GM12878 (cell line): ENCODE measurements around the gene RASSF10. TPM values are rescaled to one million over a fixed set of nuclear protein-coding genes. Genes with fewer than 3 reads are reported as not detected.

ENCODE experiments used
- ATAC-seq: fragments of 200-7000 bp; cut with Tn5 transposase; 3 replicates; pipeline ENCODE4 v1.9.1; 2020; ENCODE audit warnings: mild to moderate bottlenecking, moderate library complexity
- BruUV-seq: library from RNA; stranded (reverse); fragments of 400-500 nt; replicated peaks from 2 replicates; lab custom pipeline; 2021; lab: Mats Ljungman, UMichigan
- CTCF ChIA-PET: fragments of 300-600 bp; sonication (Branson Sonifier 250); formaldehyde crosslinking; extraction: SDS; loops from one replicate; lab custom pipeline; 2021; ENCODE audit warnings: inconsistent platforms; lab: Yijun Ruan, JAX
- POLR2A ChIA-PET: fragments of 350-600 bp; formaldehyde crosslinking; extraction: SDS; loops from one replicate; lab custom pipeline; 2021; ENCODE audit warnings: inconsistent platforms; lab: Charles Lee
- RAD21 ChIA-PET: fragments of 300-600 bp; sonication (Branson Sonifier 250); formaldehyde crosslinking; loops from one replicate; lab custom pipeline; 2023; ENCODE audit warnings: antibody characterized with exemption; ENCODE audit not compliant: unreplicated experiment; lab: Charles Lee
- SMC1A ChIA-PET: fragments of 300-600 bp; sonication (Branson Sonifier 250); formaldehyde crosslinking; loops from one replicate; lab custom pipeline; 2023; ENCODE audit not compliant: unreplicated experiment, uncharacterized antibody; lab: Charles Lee
- DNase-seq: peaks from one replicate; pipeline ENCODE4 v3.0.0-alpha.2; 2011; ENCODE audit warnings: low read depth, low spot score
- FAIRE-seq: peaks from 3 replicates; lab custom pipeline; 2011; peaks lifted over from hg19 to GRCh38; lab: Jason Lieb, UNC
- H2AFZ ChIP-seq: 2 replicates; pipeline ENCODE4 v1.6.0; 2011; ENCODE audit warnings: low read depth, low read length, control low read depth; ENCODE audit not compliant: control insufficient read depth
- H3K27ac ChIP-seq: 2 replicates; pipeline ENCODE4 v1.5.1; 2011; ENCODE audit warnings: control low read depth; ENCODE audit not compliant: control insufficient read depth, insufficient read depth
- H3K27me3 ChIP-seq, 2 experiments: replicated peaks in 1 of 2; 2 replicates each; pipeline versions ENCODE4 v1.6.0 to v1.6.1; 2011; ENCODE audit warnings: low read length in 1 of 2; ENCODE audit not compliant: control insufficient read depth in 2 of 2, insufficient read depth in 2 of 2
- H3K36me3 ChIP-seq, 2 experiments: 2 replicates each; pipeline ENCODE4 v1.5.1; 2011; ENCODE audit warnings: low read length in 1 of 2; ENCODE audit not compliant: control insufficient read depth in 2 of 2, insufficient read depth in 2 of 2
- H3K4me1 ChIP-seq: 2 replicates; pipeline ENCODE4 v1.6.1; 2011; ENCODE audit warnings: mild to moderate bottlenecking, low read length, moderate library complexity, mixed read lengths; ENCODE audit not compliant: control insufficient read depth, insufficient read depth
- H3K4me2 ChIP-seq: 2 replicates; pipeline ENCODE4 v1.6.0; 2011; ENCODE audit warnings: control low read depth; ENCODE audit not compliant: control insufficient read depth, insufficient read depth
- H3K4me3 ChIP-seq: fragments of 200-600 bp; sonication (generic); 2 replicates; pipeline ENCODE4 v1.5.1; 2016
- H3K79me2 ChIP-seq: 2 replicates; pipeline ENCODE4 v1.6.0; 2011; ENCODE audit warnings: low read length; ENCODE audit not compliant: control insufficient read depth, insufficient read depth
- H3K9ac ChIP-seq: 2 replicates; pipeline ENCODE4 v1.8.0; 2011; ENCODE audit warnings: low read length, control low read depth, mixed read lengths; ENCODE audit not compliant: control insufficient read depth, insufficient read depth
- H3K9me3 ChIP-seq: replicated peaks from 3 replicates; pipeline ENCODE4 v1.5.1; 2011; ENCODE audit warnings: mild to moderate bottlenecking, low read length; ENCODE audit not compliant: control insufficient read depth, insufficient read depth
- H4K20me1 ChIP-seq: 2 replicates; pipeline ENCODE4 v1.6.0; 2011; ENCODE audit not compliant: control insufficient read depth, insufficient read depth
- GATAD2B ChIP-seq: fragments of 450-650 bp; conservative IDR thresholded peaks from 2 replicates; pipeline ENCODE4 v1.6.1; 2017; ENCODE audit warnings: low read depth, mild to moderate bottlenecking, moderate library complexity
- ZNF592 ChIP-seq: fragments of 450-650 bp; IDR thresholded peaks from 2 replicates; pipeline ENCODE4 v1.6.1; 2017; ENCODE audit warnings: mild to moderate bottlenecking, moderate library complexity
- WGBS: methylation state at CpG from one replicate; pipeline ENCODE4 v1.1.6; 2016; ENCODE audit warnings: low lambda C conversion rate; ENCODE audit not compliant: insufficient replicate concordance, insufficient coverage; ENCODE audit errors: missing lambda C conversion rate; 5-methylcytosine and 5-hydroxymethylcytosine counted together
- in situ Hi-C: fragments of 300-500 bp; cut with MboI; formaldehyde crosslinking; loops from 9 replicates; pipeline ENCODE4 v1.14.3; 2018; ENCODE audit warnings: mixed read lengths
- intact Hi-C: fragments of 100-400 bp; cut with micrococcal nuclease; formaldehyde crosslinking; loops from one replicate; pipeline ENCODE4 v1.14.2; 2022; ENCODE audit not compliant: unreplicated experiment
- polyA plus RNA-seq, 11 experiments: library from polyadenylated mRNA; depleted of rRNA in 4 of 11; unstranded in 6 of 11; stranded (reverse) in 5 of 11; fragments of >200 nt; fragmentation: Nextera tagmentation in 4 of 11; fragmentation: Illumina TruSeq in 1 of 11; extraction: Ambion mirVana in 4 of 11; extraction: Trizol in 1 of 11; gene quantifications; 1 replicate in 1 of 11; 2 replicates in 10 of 11; pipeline versions ENCODE4 v1.2.1 to v1.2.3, GENCODE V29; 2011 to 2016; ENCODE audit warnings: inconsistent platforms in 2 of 11, missing spikeins in 2 of 11, low read depth in 1 of 11
- total RNA-seq, 4 experiments: library from RNA; depleted of rRNA in 3 of 4; stranded (reverse); fragments of >200 nt in 3 of 4; fragmentation: Illumina TruSeq in 1 of 4; extraction: Trizol in 1 of 4; gene quantifications; 2 replicates each; pipeline versions ENCODE4 v1.2.1 to v1.2.3, GENCODE V29; 2013 to 2021

The RASSF10 gene
- total and polyA plus RNA-seq, 10 of the 15 experiments (the other 5 are each of a cell fraction or from before 2014, with no cell fraction given): 0.03 to 0.23 (median 0.09) TPM; not detected in 6

- ChIA-PET SMC1A (interaction anchor here (1.4 kb wide), 1 partner anchor 17 kb away, joined by 3 read pairs; no protein-coding TSS in a partner anchor), POLR2A (no interaction called here), CTCF (interaction anchor here (0.9 to 1.5 kb wide), 2 partner anchors 46 to 105 kb away, joined by 3 read pairs; no protein-coding TSS in a partner anchor), RAD21 (interaction anchor here (1.0 to 4.2 kb wide), 2 partner anchors 46 to 106 kb away, joined by 3 to 22 read pairs; no protein-coding TSS in a partner anchor)
- Histone ChIP-seq H3K9me3 (no peaks in the 10 kb centered on the region; the same call in 2 of the 3 replicates), H3K36me3 (no peaks in the 10 kb centered on the region), H3K27ac (no peak overlapping the region), H4K20me1 (no peaks in the 10 kb centered on the region), H2AFZ (no peak overlapping the region), H3K4me1 (no peaks in the 10 kb centered on the region), H3K27me3 (peaks cover 0 to 4% of the 10 kb centered on the region in 2 experiments; a peak in 3 of 4 replicates), H3K79me2 (no peaks in the 10 kb centered on the region), H3K4me2 (no peak overlapping the region), H3K9ac (no peak overlapping the region), H3K4me3 (no peak overlapping the region)
- ATAC-seq (no peak), FAIRE-seq (no peak), DNase-seq (no peak)
- 45% methylated on average over 27 of the region's 48 CpGs for WGBS
- no TSS peak for BruUV-seq
- in situ Hi-C loops (no loop called here), intact Hi-C loops (no loop called here)
- TF ChIP-seq ZNF592 (no peak), GATAD2B (peak; percentile 22; the same call in 1 of the 2 replicates)
Observed at GRCh38 chr11:13009476-13009920, 382 bp downstream of the RASSF10 start.
